AG04449 (cell line): Measurements from ENCODE around the gene MAPT.

Experiments used
- CTCF ChIA-PET: fragments of 350-600 bp; formaldehyde crosslinking; extraction: SDS; loops from one replicate; lab custom pipeline; 2021; ENCODE audit warnings: antibody characterized with exemption; lab: Yijun Ruan, JAX
- POLR2A ChIA-PET: fragments of 400-600, 350-600 bp; formaldehyde crosslinking; extraction: SDS; loops from one replicate; lab custom pipeline; 2020; ENCODE audit warnings: antibody characterized with exemption, inconsistent platforms; lab: Yijun Ruan, JAX
- DNase-seq: peaks from one replicate; pipeline ENCODE4 v3.0.0-alpha.2; 2010; ENCODE audit warnings: low read depth, low spot score
- H3K4me3 ChIP-seq: 2 replicates; pipeline ENCODE4 v1.5.1; 2011; ENCODE audit warnings: low read depth, mild to moderate bottlenecking, control low read depth, low read length
- TF ChIP-seq, protein P1 (sequence below): IDR thresholded peaks from one replicate; pipeline ENCODE4 v1.5.1; 2011; ENCODE audit warnings: mild to moderate bottlenecking, moderate library complexity, low read length, control low read depth, inconsistent platforms; ENCODE audit not compliant: insufficient read depth; ENCODE audit errors: missing control alignments

Gene MAPT

DNA sequence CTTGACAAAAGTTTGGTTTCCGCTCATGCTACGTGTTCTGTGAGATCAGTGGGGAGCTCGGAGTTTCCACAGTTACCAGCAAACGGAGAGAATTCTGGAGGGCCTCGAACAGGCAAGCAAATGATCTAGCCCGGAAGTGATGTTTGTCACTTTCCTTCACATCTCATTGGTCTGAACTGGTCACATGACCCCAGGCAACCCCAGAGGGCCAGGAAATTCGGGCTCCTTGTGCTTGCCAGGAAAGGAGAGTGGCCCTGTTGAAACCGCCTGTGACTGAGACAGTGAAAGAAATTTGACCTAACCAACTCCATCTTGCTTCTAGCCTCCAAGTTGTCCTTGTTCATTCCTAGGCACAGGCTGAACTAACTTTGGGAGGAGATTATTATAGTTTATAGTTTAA is 26.7 kb upstream of the MAPT start:
- no peak for DNase-seq
- H3K4me3 ChIP-seq = no peak overlapping the region
- ChIA-PET POLR2A (no interaction called here), CTCF (interaction anchor here (0.7 kb wide), 1 partner anchor 16 kb away, joined by 3 read pairs; no protein-coding TSS in a partner anchor)
- TF ChIP-seq, protein P1, sequence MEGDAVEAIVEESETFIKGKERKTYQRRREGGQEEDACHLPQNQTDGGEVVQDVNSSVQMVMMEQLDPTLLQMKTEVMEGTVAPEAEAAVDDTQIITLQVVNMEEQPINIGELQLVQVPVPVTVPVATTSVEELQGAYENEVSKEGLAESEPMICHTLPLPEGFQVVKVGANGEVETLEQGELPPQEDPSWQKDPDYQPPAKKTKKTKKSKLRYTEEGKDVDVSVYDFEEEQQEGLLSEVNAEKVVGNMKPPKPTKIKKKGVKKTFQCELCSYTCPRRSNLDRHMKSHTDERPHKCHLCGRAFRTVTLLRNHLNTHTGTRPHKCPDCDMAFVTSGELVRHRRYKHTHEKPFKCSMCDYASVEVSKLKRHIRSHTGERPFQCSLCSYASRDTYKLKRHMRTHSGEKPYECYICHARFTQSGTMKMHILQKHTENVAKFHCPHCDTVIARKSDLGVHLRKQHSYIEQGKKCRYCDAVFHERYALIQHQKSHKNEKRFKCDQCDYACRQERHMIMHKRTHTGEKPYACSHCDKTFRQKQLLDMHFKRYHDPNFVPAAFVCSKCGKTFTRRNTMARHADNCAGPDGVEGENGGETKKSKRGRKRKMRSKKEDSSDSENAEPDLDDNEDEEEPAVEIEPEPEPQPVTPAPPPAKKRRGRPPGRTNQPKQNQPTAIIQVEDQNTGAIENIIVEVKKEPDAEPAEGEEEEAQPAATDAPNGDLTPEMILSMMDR = no peak

DNA sequence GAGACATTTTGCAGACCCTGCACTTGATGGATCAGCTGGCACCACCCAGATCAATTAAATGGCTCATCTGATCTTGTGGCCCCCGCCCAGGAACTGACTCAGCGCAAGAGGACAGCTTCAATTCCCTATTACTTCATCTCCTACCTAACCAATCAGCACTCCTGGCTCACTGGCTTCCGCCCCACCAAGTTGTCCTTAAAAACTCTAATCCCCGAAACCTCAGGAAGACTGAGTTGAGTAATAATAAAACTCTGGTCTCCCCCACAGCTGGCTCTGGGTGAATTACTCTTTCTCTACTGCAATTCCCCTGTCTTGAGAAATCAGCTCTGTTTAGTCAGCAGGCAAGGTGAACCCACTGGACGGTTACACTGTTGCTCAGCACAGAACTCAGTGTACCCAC is 26.1 kb upstream of the MAPT start:
- POLR2A ChIA-PET = no interaction called here
- no peak overlapping the region for H3K4me3 ChIP-seq
- DNase-seq = no peak
- CTCF ChIA-PET = no interaction called here
- TF ChIP-seq, protein P1 = no peak

DNA sequence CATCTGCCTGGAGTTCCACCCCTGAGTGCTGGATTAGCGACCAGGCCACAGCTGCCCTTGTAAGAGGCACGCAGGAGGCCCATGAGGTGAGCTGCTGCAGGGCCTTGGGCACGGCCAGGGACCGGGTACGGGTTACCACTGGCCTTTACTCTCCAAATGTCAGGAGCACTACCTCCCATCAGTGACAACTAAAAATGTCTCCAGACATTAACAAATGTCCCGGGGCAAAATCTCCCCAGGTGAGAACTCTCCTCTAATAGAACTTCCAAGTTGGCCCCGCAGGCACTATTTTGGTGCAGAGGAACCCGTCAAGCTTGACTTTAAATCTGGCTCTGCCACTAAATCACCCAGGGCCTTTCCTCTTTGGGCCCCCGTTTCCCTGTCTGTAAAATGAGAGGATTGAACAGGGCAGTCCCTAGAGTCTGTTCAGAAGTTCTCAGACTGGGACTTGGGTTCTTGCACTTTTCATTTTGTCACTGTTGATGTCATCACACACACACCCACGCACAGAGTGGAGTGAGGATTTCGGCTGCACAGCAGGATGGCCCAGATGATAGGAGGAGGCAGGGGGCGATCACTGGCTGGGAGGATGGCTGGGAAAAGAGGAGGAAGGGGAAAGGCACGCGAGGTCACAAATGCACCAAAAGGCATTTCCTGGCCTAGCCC is 24.5 kb upstream of the MAPT start:
- POLR2A ChIA-PET = no interaction called here
- TF ChIP-seq, protein P1 = no peak
- no peak for DNase-seq
- CTCF ChIA-PET = interaction anchor here (1.5 kb wide), 1 partner anchor 18 kb away, joined by 3 read pairs; no protein-coding TSS in a partner anchor
- H3K4me3 ChIP-seq = no peak overlapping the region

DNA sequence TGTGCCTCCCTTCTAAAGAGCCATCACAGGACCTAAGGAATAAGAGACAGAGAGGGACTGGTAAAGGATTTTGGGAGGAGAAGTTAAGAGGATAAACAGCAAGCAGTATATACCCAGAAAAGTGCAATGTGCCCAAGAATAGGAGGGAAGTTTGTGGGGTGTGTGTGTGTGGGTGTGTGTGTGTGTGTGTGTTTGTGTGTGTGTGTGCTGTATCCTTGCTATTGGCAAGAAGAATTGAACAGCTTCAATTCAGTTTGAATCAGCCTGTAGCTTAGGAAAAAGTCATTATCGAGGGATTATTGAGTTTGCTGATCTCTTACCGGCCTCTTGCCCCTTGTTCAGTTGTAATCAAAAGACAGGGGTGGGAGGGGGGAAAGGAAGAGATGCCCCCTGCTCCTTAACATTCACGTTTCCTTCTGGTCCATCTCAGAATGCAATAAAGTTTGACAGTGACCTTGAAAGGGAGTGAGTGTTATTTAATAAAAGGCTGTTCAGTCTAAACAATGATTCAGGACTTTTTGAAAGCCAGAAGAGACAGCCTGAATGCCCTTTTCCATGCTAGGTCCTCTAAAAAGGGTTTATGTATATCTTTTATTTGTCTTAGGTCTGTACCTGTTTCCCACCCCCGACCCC is 23.9 kb upstream of the MAPT start:
- POLR2A ChIA-PET = no interaction called here
- H3K4me3 ChIP-seq = no peak overlapping the region
- no peak for DNase-seq
- CTCF ChIA-PET = interaction anchor here (2.7 kb wide), 1 partner anchor 38 kb away, joined by 7 read pairs; no protein-coding TSS in a partner anchor
- TF ChIP-seq, protein P1 = no peak

DNA sequence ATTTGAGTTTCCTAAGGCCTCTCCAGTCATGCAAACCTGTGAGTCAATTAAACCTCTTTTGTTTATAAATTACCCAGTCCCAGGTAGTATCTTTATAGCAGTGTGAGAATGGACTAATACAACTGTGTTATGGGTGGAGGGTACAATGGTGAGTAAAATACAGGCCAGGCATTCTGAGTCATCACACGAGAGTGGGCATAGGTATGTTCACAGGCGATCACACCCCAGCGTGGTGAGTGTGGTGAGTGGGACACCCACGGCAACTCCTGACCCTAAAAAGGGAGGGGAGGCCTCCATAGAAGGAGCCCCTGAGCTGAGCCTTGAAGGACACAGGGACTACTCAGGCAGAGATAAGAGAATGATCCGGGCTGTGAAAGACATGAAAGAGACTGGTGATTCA is 22.6 kb upstream of the MAPT start:
- POLR2A ChIA-PET = no interaction called here
- no peak overlapping the region for H3K4me3 ChIP-seq
- CTCF ChIA-PET = interaction anchor here (1.0 to 2.7 kb wide), 2 partner anchors 22 to 39 kb away, joined by 3 to 7 read pairs; no protein-coding TSS in a partner anchor
- TF ChIP-seq, protein P1 = no peak
- no peak for DNase-seq

DNA sequence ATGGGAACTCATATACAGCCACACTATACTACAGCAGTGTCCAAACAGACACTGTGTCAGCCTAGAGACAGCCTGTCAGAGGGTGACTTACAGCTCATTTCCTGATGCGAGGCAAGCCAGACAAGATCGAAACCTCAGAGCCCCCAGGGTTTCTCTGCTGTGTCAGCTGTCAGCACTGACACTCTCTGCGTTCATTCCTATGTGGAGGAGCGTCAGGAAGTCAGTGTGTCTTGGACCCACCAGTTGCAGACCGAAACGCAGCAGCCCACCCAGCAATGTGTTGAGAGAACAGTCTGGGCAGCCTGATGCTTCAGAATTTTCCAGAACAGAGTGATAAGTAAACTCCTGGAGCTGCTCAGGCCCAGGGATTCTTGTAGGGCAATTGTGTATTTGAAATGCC is 20.6 kb upstream of the MAPT start:
- TF ChIP-seq, protein P1 = no peak
- CTCF ChIA-PET = interaction anchor here (1.3 kb wide), 1 partner anchor 20 kb away, joined by 3 read pairs; no protein-coding TSS in a partner anchor
- H3K4me3 ChIP-seq = no peak overlapping the region
- no peak for DNase-seq
- POLR2A ChIA-PET = no interaction called here
